ELF-1 (cell line): ENCODE measurements around the gene GNA14.
"Not testable (repeated sequence)": the region's sequence is repeated elsewhere in the genome, so short reads cannot be mapped to it uniquely, and the experiment has no call there.

ENCODE experiments used
- DNase-seq: peaks from one replicate; pipeline ENCODE4 v3.0.0-alpha.2; 2016; ENCODE audit warnings: low read depth, low spot score

GNA14 gene

GRCh38 chr9:77648234-77649108, at the start of gene GNA14:
TSS of gene GNA14 (minus strand) at chr9:77648322. CDS start at chr9:77647793, 529 bp downstream.
- DNase-seq, result peak; percentile 79

GRCh38 chr9:77697238-77697984, 49.3 kb upstream of the GNA14 start:
- no peak for DNase-seq

DNA sequence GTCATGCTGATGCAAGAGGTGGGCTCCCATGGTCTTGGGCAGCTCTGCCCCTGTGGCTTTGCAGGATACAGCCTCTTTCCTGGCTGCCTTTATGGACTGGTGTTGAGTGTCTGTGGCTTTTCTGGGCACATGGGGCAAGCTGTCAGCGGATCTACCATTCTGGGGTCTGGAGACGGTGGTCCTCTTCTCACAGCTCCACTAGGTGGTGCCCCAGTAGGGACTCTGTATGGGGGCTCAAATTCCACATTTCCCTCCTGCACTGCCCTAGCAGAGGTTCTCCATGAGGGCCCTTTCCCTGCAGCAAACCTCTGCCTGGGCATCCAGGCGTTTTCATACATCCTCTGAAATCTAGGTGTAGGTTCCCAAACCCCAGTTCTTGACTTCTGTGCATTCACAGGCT, 42.6 kb upstream of the GNA14 start:
- not testable (repeated sequence) for DNase-seq

DNA sequence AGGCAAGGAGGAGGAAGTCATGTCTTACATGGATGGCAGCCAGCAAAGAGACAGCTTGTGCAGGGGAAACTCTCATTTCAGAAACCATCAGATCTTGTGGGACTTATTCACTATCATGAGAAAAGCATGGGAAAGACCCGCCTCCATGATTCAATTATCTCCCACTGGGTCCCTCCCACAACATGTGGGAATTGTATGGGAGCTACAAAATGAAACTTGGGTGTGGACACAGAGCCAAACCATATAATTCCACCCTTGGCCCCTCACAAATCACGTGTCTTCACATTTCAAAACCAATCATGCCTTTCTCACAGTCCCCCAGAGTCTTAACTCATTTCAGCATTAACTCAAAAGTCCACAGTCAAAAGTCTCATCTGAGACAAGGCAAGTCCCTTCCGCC, 42.0 kb upstream of the GNA14 start:
- DNase-seq, result not testable (repeated sequence)

GRCh38 chr9:77687737-77688136, 39.6 kb upstream of the GNA14 start:
- DNase-seq, result peak; percentile 10

DNA sequence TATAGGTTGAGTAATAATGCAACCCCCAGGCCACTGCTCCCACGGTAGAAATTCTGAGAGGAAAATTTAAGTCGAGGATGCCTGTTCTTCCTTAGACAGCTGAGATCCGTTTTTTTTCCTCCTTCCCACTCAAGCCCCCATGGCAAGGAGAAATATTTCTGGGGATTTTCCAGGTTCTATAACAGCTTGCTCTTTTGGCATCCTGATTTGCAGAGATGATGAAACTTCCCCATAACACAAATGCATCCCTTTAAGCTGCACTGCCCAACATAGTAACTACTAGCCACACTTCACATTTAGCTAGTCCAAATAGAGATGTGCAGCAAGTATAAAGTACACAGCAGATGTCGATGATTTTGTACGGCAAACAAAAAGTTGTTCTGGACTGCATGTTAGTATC, 32.5 kb upstream of the GNA14 start:
- no peak for DNase-seq

DNA sequence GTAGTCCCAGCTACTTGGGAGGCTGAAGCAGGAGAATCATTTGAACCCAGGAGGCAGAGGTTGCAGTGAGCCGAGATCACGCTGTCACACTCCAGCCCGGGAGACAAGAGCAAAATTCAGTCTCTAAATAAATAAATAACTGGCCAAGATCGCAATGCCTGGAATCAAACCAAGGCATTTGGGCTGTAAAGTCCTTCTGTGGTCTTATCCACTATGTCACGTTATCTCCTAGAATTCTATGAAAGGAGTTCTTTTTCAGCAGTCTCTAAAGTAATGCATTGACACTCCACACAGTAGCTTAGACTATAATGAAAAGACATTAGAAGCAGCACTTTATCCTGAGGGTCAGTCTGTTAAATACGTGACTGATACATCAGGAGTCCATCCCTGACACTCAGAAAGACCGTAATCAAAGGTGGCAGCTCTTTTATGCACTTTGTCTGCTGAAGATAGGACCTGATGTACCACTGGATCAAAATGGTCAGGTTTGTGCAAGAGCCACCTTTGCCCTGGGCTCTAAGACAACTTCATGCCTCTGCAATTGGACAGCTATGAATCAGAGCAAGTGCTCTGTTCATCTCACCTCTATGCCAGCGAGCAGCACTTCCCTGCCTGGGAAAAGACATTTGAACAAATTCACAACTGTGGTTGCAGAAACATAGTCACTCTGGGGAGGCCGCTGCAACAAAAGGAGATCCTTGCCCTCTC, 31.7 kb upstream of the GNA14 start:
- DNase-seq, result no peak

GRCh38 chr9:77679088-77679487, 31.0 kb upstream of the GNA14 start:
- DNase-seq, result no peak

- no peak for DNase-seq
Observed at GRCh38 chr9:77677957-77678535, 29.9 kb upstream of the GNA14 start.

GRCh38 chr9:77677397-77677796, 29.3 kb upstream of the GNA14 start:
- DNase-seq, result no peak

DNA sequence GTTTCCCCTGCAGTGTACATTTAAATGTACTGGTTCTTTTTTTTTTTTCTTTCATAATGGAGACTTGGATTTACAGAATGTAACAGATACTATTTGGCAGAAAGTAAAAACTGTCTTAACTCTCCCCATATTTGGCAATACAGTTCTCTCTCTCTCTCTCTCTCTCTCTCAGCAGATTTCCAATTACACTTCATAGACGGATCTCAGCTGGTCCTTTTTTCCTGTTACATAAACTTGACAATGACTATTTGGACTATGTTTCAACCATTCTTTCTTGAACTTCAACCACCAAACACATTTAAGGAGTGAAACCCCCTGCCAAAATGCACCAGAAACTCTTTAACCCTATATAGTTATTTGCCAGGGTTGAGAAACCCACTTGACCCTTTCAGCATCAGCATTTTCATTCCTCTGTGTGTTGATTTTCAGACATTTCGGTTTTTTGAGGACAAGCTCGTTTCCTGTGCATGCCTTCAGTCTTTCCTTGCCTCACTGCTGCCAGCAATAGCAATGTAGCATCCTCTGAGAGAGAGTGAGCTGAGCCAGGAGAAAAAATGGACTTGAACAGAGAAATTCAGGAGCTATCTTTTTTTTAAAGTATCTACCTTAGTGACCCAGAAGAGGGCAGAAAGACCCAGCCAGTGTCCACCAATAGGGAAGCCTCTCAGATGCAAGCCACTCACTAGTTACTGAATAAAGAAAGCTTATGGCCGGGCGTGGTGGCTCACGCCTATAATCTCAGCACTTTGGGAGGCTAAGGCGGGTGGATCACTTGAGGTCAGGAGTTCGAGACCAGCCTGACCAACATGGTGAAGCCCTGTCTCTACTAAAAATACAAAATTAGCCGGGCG, 26.0 kb upstream of the GNA14 start:
- no peak for DNase-seq

DNA sequence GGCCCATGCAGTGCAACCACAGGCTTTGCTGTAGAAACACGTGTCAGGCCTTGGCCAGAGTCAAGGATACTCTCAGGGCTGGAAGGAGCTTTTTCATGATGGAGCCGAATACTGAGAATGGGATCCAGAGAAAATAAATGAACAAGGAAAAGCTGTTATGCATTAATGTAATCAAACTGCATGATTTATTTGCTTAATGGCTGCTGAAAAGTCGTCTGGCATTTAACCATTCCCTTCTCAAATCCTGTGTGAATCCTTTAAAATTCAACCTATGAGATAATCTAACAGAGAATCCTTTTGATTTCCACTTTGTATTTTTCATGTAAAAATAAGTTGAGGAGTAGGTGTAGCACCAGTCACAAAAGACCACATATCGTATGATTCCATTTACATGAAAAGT, 24.1 kb upstream of the GNA14 start:
- DNase-seq, result no peak

GRCh38 chr9:77667151-77667550, 19.0 kb upstream of the GNA14 start:
- DNase-seq, result no peak

- DNase-seq, result peak; percentile 22
Observed at GRCh38 chr9:77663754-77664153, 15.6 kb upstream of the GNA14 start.

GRCh38 chr9:77661566-77662085, 13.5 kb upstream of the GNA14 start:
- no peak for DNase-seq

- no peak for DNase-seq
Observed at GRCh38 chr9:77659926-77660325, 11.8 kb upstream of the GNA14 start.

GRCh38 chr9:77651203-77651602, 3.1 kb upstream of the GNA14 start:
- DNase-seq, result peak; percentile 18

DNA sequence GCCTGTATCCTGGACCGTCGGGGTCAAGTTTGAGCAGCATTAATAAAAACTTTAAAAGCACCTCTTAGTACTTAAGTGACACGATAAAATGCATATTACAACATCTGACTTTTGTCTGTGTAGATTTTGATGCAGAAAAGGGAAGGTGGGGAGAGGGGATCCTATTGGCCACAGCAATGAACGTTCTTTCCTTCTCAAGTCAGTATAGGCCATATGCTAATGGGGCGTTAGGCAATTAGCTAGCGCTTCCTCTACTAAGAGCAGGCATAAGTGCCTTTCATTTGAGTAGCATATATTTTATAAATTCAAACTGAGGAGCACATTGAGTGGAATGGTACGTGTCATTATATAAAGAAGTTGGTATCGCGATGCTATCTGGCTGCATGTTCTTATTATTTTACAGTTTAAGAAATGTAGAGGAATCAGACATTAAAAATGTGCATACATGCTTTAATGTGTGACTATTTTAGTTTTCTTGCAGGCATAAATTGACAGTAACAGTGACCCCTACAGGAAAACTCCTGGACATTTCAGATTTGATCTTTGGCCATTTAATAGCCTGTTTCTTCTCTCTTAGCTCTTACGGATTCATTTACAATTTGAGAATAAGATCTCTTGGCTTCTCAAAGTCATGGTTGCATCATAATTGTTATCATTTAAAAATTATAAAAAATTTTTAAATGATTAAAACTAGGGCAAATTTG, 1.1 kb upstream of the GNA14 start:
- DNase-seq, result no peak

GRCh38 chr9:77647267-77648233, 572 bp downstream of the GNA14 start:
- DNase-seq, result peak; percentile 51
